ENCODE data around the gene TCHP.

GRCh38 chr12:109900752-109901580 is 892 bp downstream of the TCHP start:
- TF ChIP-seq CTCF (IDR thresholded peaks at IDR 0.05) = no peak
- no peak for TF ChIP-seq POLR2A (IDR thresholded peaks at IDR 0.05)

All from Peyer's patch (tissue), 4 donors.